Mucosa of descending colon (tissue), 3 donors: ENCODE results near the gene HDAC8. TPM values are rescaled to one million over a fixed set of nuclear protein-coding genes. Genes with fewer than 3 reads are reported as not detected.
"Not testable (repeated sequence)": the region's sequence is repeated elsewhere in the genome, so short reads cannot be mapped to it uniquely, and the experiment has no call there.

Experiments
- ATAC-seq: fragments of 200-7000 bp; cut with Tn5 transposase; one replicate; pipeline ENCODE4 v1.9.1; 2020; ENCODE audit warnings: mild to moderate bottlenecking, moderate library complexity
- DNase-seq, 3 donors: peaks; one replicate each; pipeline ENCODE4 v3.0.0-alpha.2; 2020
- H3K36me3 ChIP-seq: fragments of 200-600 bp; one replicate; pipeline ENCODE4 v1.8.0; 2021; ENCODE audit warnings: low read depth, mild to moderate bottlenecking
- H3K4me1 ChIP-seq: fragments of 200-600 bp; one replicate; pipeline ENCODE4 v1.8.0; 2021; ENCODE audit warnings: low read depth, mild to moderate bottlenecking
- H3K4me3 ChIP-seq: fragments of 200-600 bp; one replicate; pipeline ENCODE4 v1.8.0; 2021; ENCODE audit warnings: mild to moderate bottlenecking
- H3K9me3 ChIP-seq: fragments of 200-600 bp; one replicate; pipeline ENCODE4 v1.8.0; 2021; ENCODE audit warnings: mild to moderate bottlenecking
- CTCF ChIP-seq: fragments of 200-600 bp; IDR thresholded peaks from one replicate; pipeline ENCODE4 v1.8.0; 2022; ENCODE audit warnings: antibody characterized with exemption, mild to moderate bottlenecking
- intact Hi-C, 2 donors: fragments of 100-400 bp; cut with DNase I in 1 of 2; cut with micrococcal nuclease in 1 of 2; formaldehyde crosslinking; loops; one replicate each; pipeline versions ENCODE4 v1.11.0 to v1.11.1; 2022; cut with DNase I, micrococcal nuclease
- total RNA-seq, 3 donors: library from RNA; stranded (reverse); fragmentation: NEBNext Ultra II Directional in 2 of 3; extraction: Animal tissue kit (Norgen Biotek cat#: 25700) in 2 of 3; gene quantifications; one replicate each; pipeline versions ENCODE4 v1.2.1 to v1.2.4, GENCODE V29; 2021 to 2023
- donor health status: DM: no; HTN: no; CAD: no; lungs with moderate emphysema.
- donor health status: DM: no; HTN: no; CAD: no.
- donor health status: DM: no; HTN: yes; CAD: no.

The HDAC8 gene
- total RNA-seq, 3 donors from 2014 or later, result 24.4 to 29.4 (median 28.5) TPM

GRCh38 chrX:72436010-72436409 is 136.6 kb downstream of the HDAC8 start:
- no peaks in the 10 kb centered on the region for H3K4me1 ChIP-seq
- TF ChIP-seq CTCF, result no peak
- no peaks in the 10 kb centered on the region for H3K36me3 ChIP-seq
- DNase-seq (no peak), ATAC-seq (no peak)
- intact Hi-C loops, result no loop called here
- H3K9me3 ChIP-seq, result no peaks in the 10 kb centered on the region
- no peak overlapping the region for H3K4me3 ChIP-seq

GRCh38 chrX:72430405-72430968 is 142.2 kb downstream of the HDAC8 start:
- Histone ChIP-seq H3K36me3 (no peaks in the 10 kb centered on the region), H3K9me3 (no peaks in the 10 kb centered on the region), H3K4me1 (no peaks in the 10 kb centered on the region), H3K4me3 (no peak overlapping the region)
- intact Hi-C loops, result no loop called here
- DNase-seq (no peak), ATAC-seq (no peak)
- no peak for TF ChIP-seq CTCF

- no peak overlapping the region for H3K4me3 ChIP-seq
- H3K36me3 ChIP-seq, result no peaks in the 10 kb centered on the region
- TF ChIP-seq CTCF, result no peak
- no peaks in the 10 kb centered on the region for H3K4me1 ChIP-seq
- H3K9me3 ChIP-seq, result peaks cover 3% of the 10 kb centered on the region
- no peak for ATAC-seq
- intact Hi-C loops, result no loop called here
- no peak for DNase-seq
These were observed 150.8 kb downstream of the HDAC8 start for GRCh38 chrX:72421797-72422196.

- no peaks in the 10 kb centered on the region for H3K36me3 ChIP-seq
- intact Hi-C loops, result no loop called here
- TF ChIP-seq CTCF, result no peak
These were observed 162.7 kb downstream of the HDAC8 start for GRCh38 chrX:72409993-72410392.

GRCh38 chrX:72408885-72409284 is 163.8 kb downstream of the HDAC8 start:
- Histone ChIP-seq H3K4me1 (no peaks in the 10 kb centered on the region), H3K9me3 (no peaks in the 10 kb centered on the region), H3K36me3 (no peaks in the 10 kb centered on the region), H3K4me3 (no peak overlapping the region)
- intact Hi-C loops, result no loop called here
- no peak for ATAC-seq
- DNase-seq, result no peak
- no peak for TF ChIP-seq CTCF

More at GRCh38 chrX:72409993-72410392, 162.7 kb downstream of the HDAC8 start:
- ATAC-seq (no peak), DNase-seq (no peak)
- no peak overlapping the region for H3K4me3 ChIP-seq
- no peaks in the 10 kb centered on the region for H3K4me1 ChIP-seq
- H3K9me3 ChIP-seq, result no peaks in the 10 kb centered on the region

- H3K9me3 ChIP-seq, H3K4me1 ChIP-seq, H3K36me3 ChIP-seq, DNase-seq, H3K4me3 ChIP-seq, intact Hi-C loops, ATAC-seq: not testable (repeated sequence)
These were observed 167.5 kb downstream of the HDAC8 start for GRCh38 chrX:72405136-72405535.
